GM12878 (cell line): ENCODE measurements around the gene UBE2D4. TPM values are rescaled to one million over a fixed set of nuclear protein-coding genes. Genes with fewer than 3 reads are reported as not detected.

Experiments
- ATAC-seq: fragments of 200-7000 bp; cut with Tn5 transposase; 3 replicates; pipeline ENCODE4 v1.9.1; 2020; ENCODE audit warnings: mild to moderate bottlenecking, moderate library complexity
- BruUV-seq: library from RNA; stranded (reverse); fragments of 400-500 nt; replicated peaks from 2 replicates; lab custom pipeline; 2021; lab: Mats Ljungman, UMichigan
- CTCF ChIA-PET: fragments of 300-600 bp; sonication (Branson Sonifier 250); formaldehyde crosslinking; extraction: SDS; loops from one replicate; lab custom pipeline; 2021; ENCODE audit warnings: inconsistent platforms; lab: Yijun Ruan, JAX
- POLR2A ChIA-PET: fragments of 350-600 bp; formaldehyde crosslinking; extraction: SDS; loops from one replicate; lab custom pipeline; 2021; ENCODE audit warnings: inconsistent platforms; lab: Charles Lee
- RAD21 ChIA-PET: fragments of 300-600 bp; sonication (Branson Sonifier 250); formaldehyde crosslinking; loops from one replicate; lab custom pipeline; 2023; ENCODE audit warnings: antibody characterized with exemption; ENCODE audit not compliant: unreplicated experiment; lab: Charles Lee
- SMC1A ChIA-PET: fragments of 300-600 bp; sonication (Branson Sonifier 250); formaldehyde crosslinking; loops from one replicate; lab custom pipeline; 2023; ENCODE audit not compliant: unreplicated experiment, uncharacterized antibody; lab: Charles Lee
- DNase-seq: peaks from one replicate; pipeline ENCODE4 v3.0.0-alpha.2; 2011; ENCODE audit warnings: low read depth, low spot score
- FAIRE-seq: peaks from 3 replicates; lab custom pipeline; 2011; peaks lifted over from hg19 to GRCh38; lab: Jason Lieb, UNC
- H2AFZ ChIP-seq: 2 replicates; pipeline ENCODE4 v1.6.0; 2011; ENCODE audit warnings: low read depth, low read length, control low read depth; ENCODE audit not compliant: control insufficient read depth
- H3K27ac ChIP-seq: 2 replicates; pipeline ENCODE4 v1.5.1; 2011; ENCODE audit warnings: control low read depth; ENCODE audit not compliant: control insufficient read depth, insufficient read depth
- H3K27me3 ChIP-seq, 2 experiments: replicated peaks in 1 of 2; 2 replicates each; pipeline versions ENCODE4 v1.6.0 to v1.6.1; 2011; ENCODE audit warnings: low read length in 1 of 2; ENCODE audit not compliant: control insufficient read depth in 2 of 2, insufficient read depth in 2 of 2
- H3K36me3 ChIP-seq, 2 experiments: 2 replicates each; pipeline ENCODE4 v1.5.1; 2011; ENCODE audit warnings: low read length in 1 of 2; ENCODE audit not compliant: control insufficient read depth in 2 of 2, insufficient read depth in 2 of 2
- H3K4me1 ChIP-seq: 2 replicates; pipeline ENCODE4 v1.6.1; 2011; ENCODE audit warnings: mild to moderate bottlenecking, low read length, moderate library complexity, mixed read lengths; ENCODE audit not compliant: control insufficient read depth, insufficient read depth
- H3K4me2 ChIP-seq: 2 replicates; pipeline ENCODE4 v1.6.0; 2011; ENCODE audit warnings: control low read depth; ENCODE audit not compliant: control insufficient read depth, insufficient read depth
- H3K4me3 ChIP-seq: fragments of 200-600 bp; sonication (generic); 2 replicates; pipeline ENCODE4 v1.5.1; 2016
- H3K79me2 ChIP-seq: 2 replicates; pipeline ENCODE4 v1.6.0; 2011; ENCODE audit warnings: low read length; ENCODE audit not compliant: control insufficient read depth, insufficient read depth
- H3K9ac ChIP-seq: 2 replicates; pipeline ENCODE4 v1.8.0; 2011; ENCODE audit warnings: low read length, control low read depth, mixed read lengths; ENCODE audit not compliant: control insufficient read depth, insufficient read depth
- H3K9me3 ChIP-seq: replicated peaks from 3 replicates; pipeline ENCODE4 v1.5.1; 2011; ENCODE audit warnings: mild to moderate bottlenecking, low read length; ENCODE audit not compliant: control insufficient read depth, insufficient read depth
- H4K20me1 ChIP-seq: 2 replicates; pipeline ENCODE4 v1.6.0; 2011; ENCODE audit not compliant: control insufficient read depth, insufficient read depth
- ATF7 ChIP-seq: fragments of 450-650 bp; IDR thresholded peaks from 2 replicates; pipeline ENCODE4 v1.6.1; 2016; ENCODE audit warnings: low read depth, mild to moderate bottlenecking
- BCL11A ChIP-seq: IDR thresholded peaks from 2 replicates; pipeline ENCODE4 v1.6.1; 2011; ENCODE audit warnings: low read depth, low read length
- CEBPZ ChIP-seq: fragments of 150-350 bp; IDR thresholded peaks from 2 replicates; pipeline ENCODE4 v1.6.1; 2016; ENCODE audit warnings: low read depth, low read length
- PAX8 ChIP-seq: fragments of 450-650 bp; IDR thresholded peaks from 2 replicates; pipeline ENCODE4 v1.6.1; 2017; ENCODE audit warnings: mild to moderate bottlenecking, moderate library complexity
- RAD51 ChIP-seq: fragments of 450-650 bp; IDR thresholded peaks from 2 replicates; pipeline ENCODE4 v1.6.1; 2016; ENCODE audit warnings: moderate library complexity, mild to moderate bottlenecking, inconsistent platforms
- SP1 ChIP-seq: IDR thresholded peaks from one replicate; pipeline ENCODE4 v1.6.1; 2011; ENCODE audit warnings: low read depth, low read length
- SREBF1 ChIP-seq: IDR thresholded peaks from 2 replicates; pipeline ENCODE4 v1.6.1; 2012; ENCODE audit warnings: mild to moderate bottlenecking, low read length
- ZBTB4 ChIP-seq: fragments of 450-650 bp; formaldehyde crosslinking; IDR thresholded peaks from 2 replicates; pipeline ENCODE4 v1.4.0; 2022; ENCODE audit warnings: mild to moderate bottlenecking, moderate library complexity
- ZNF622 ChIP-seq: fragments of 450-650 bp; IDR thresholded peaks from 2 replicates; pipeline ENCODE4 v1.6.1; 2017; ENCODE audit warnings: mild to moderate bottlenecking, inconsistent platforms
- ZZZ3 ChIP-seq: IDR thresholded peaks from 2 replicates; pipeline ENCODE4 v1.6.1; 2011; ENCODE audit warnings: low read depth; ENCODE audit not compliant: control insufficient read depth, insufficient read length
- WGBS: methylation state at CpG from one replicate; pipeline ENCODE4 v1.1.6; 2016; ENCODE audit warnings: low lambda C conversion rate; ENCODE audit not compliant: insufficient replicate concordance, insufficient coverage; ENCODE audit errors: missing lambda C conversion rate; 5-methylcytosine and 5-hydroxymethylcytosine counted together
- in situ Hi-C: fragments of 300-500 bp; cut with MboI; formaldehyde crosslinking; loops from 9 replicates; pipeline ENCODE4 v1.14.3; 2018; ENCODE audit warnings: mixed read lengths
- intact Hi-C: fragments of 100-400 bp; cut with micrococcal nuclease; formaldehyde crosslinking; loops from one replicate; pipeline ENCODE4 v1.14.2; 2022; ENCODE audit not compliant: unreplicated experiment
- polyA plus RNA-seq, 11 experiments: library from polyadenylated mRNA; depleted of rRNA in 4 of 11; unstranded in 6 of 11; stranded (reverse) in 5 of 11; fragments of >200 nt; fragmentation: Nextera tagmentation in 4 of 11; fragmentation: Illumina TruSeq in 1 of 11; extraction: Ambion mirVana in 4 of 11; extraction: Trizol in 1 of 11; gene quantifications; 1 replicate in 1 of 11; 2 replicates in 10 of 11; pipeline versions ENCODE4 v1.2.1 to v1.2.3, GENCODE V29; 2011 to 2016; ENCODE audit warnings: inconsistent platforms in 2 of 11, missing spikeins in 2 of 11, low read depth in 1 of 11
- total RNA-seq, 4 experiments: library from RNA; depleted of rRNA in 3 of 4; stranded (reverse); fragments of >200 nt in 3 of 4; fragmentation: Illumina TruSeq in 1 of 4; extraction: Trizol in 1 of 4; gene quantifications; 2 replicates each; pipeline versions ENCODE4 v1.2.1 to v1.2.3, GENCODE V29; 2013 to 2021

UBE2D4 gene
- total and polyA plus RNA-seq, 10 of the 15 experiments (the other 5 are each of a cell fraction or from before 2014, with no cell fraction given), result 3.5 to 16.6 (median 10.3) TPM

- no TSS peak for BruUV-seq
- ATAC-seq, result no peak
- Histone ChIP-seq H3K79me2 (no peaks in the 10 kb centered on the region), H3K36me3 (peaks cover 29 to 33% of the 10 kb centered on the region in 2 experiments), H3K27ac (no peak overlapping the region), H4K20me1 (no peaks in the 10 kb centered on the region), H3K9me3 (no peaks in the 10 kb centered on the region), H3K9ac (no peak overlapping the region), H2AFZ (no peak overlapping the region), H3K4me1 (no peaks in the 10 kb centered on the region), H3K27me3 (no peaks in the 10 kb centered on the region), H3K4me3 (no peak overlapping the region), H3K4me2 (no peak overlapping the region)
- POLR2A ChIA-PET, result interaction anchor here (1.3 kb wide), 1 partner anchor 165 kb away, joined by 3 read pairs; the partner anchor contains the start of gene DBNL
- intact Hi-C loops (no loop called here), in situ Hi-C loops (no loop called here)
- CTCF ChIA-PET, result interaction anchor here (0.7 kb wide), 1 partner anchor 40 kb away, joined by 3 read pairs; no protein-coding TSS in a partner anchor
- RAD21 ChIA-PET, result no interaction called here
- SMC1A ChIA-PET, result interaction anchor here (0.9 to 2.1 kb wide), 2 partner anchors 14 to 17 kb away, joined by 3 to 6 read pairs; no protein-coding TSS in a partner anchor
- no peak for DNase-seq
- TF ChIP-seq ZZZ3 (no peak), ATF7 (no peak), SREBF1 (no peak), CEBPZ (no peak), RAD51 (no peak), ZNF622 (no peak), ZBTB4 (CRISPR knock-in tag) (no peak), BCL11A (no peak), PAX8 (no peak), SP1 (no peak)
- 76% methylated on average over 2 of the region's 2 CpGs for WGBS
- FAIRE-seq, result no peak
These were observed 46.8 kb upstream of the UBE2D4 start for GRCh38 chr7:43879477-43879876.
